G401 (cell line): ENCODE data around the gene OR51E2. TPM values are rescaled to one million over a fixed set of nuclear protein-coding genes. Genes with fewer than 3 reads are reported as not detected.
"Not testable (repeated sequence)": the region's sequence is repeated elsewhere in the genome, so short reads cannot be mapped to it uniquely, and the experiment has no call there.

Experiments used
- DNase-seq: peaks from one replicate; pipeline ENCODE4 v3.0.0-alpha.2; 2015; ENCODE audit warnings: low spot score
- in situ Hi-C: cut with HindIII; loops from 2 replicates; pipeline ENCODE4 v1.10.0; 2016; ENCODE audit warnings: low sequenced_read_pairs, mixed read lengths
- total RNA-seq: library from RNA; depleted of rRNA; stranded (reverse); fragments of >200 nt; shearing (Covaris generic); gene quantifications from 2 replicates; pipeline ENCODE4 v1.2.3, GENCODE V29; 2014; rRNA removed

OR51E2 gene
- total RNA-seq: not detected in 2 replicates

GRCh38 chr11:4697585-4697984 lies at the start of gene OR51E2:
Gene OR51E2, minus strand, starts transcription at chr11:4697853. Its CDS starts 15,142 bp downstream, at chr11:4682711.
- in situ Hi-C loops: no loop called here

GRCh38 chr11:4740735-4741134 lies 43.1 kb upstream of the OR51E2 start:
- DNase-seq: no peak
- in situ Hi-C loops: no loop called here

More at GRCh38 chr11:4697585-4697984, at the start of gene OR51E2:
- DNase-seq: peak; percentile 1

- DNase-seq: no peak
- in situ Hi-C loops: no loop called here
These were observed 29.5 kb upstream of the OR51E2 start for GRCh38 chr11:4727171-4727570.

- in situ Hi-C loops, DNase-seq: not testable (repeated sequence)
These were observed 25.2 kb upstream of the OR51E2 start for GRCh38 chr11:4722616-4723534.

- no peak for DNase-seq
- in situ Hi-C loops: no loop called here
These were observed 16.6 kb upstream of the OR51E2 start for GRCh38 chr11:4714300-4714699.

- in situ Hi-C loops: no loop called here
- DNase-seq: no peak
These were observed 15.6 kb upstream of the OR51E2 start for GRCh38 chr11:4713241-4713640.

- in situ Hi-C loops: no loop called here
- DNase-seq: no peak
These were observed 7.2 kb upstream of the OR51E2 start for GRCh38 chr11:4704790-4705334.

GRCh38 chr11:4704054-4704789 lies 6.6 kb upstream of the OR51E2 start, which contains the start of gene MMP26:
Gene MMP26, plus strand, starts transcription at chr11:4704784.
- in situ Hi-C loops: no loop called here
- no peak for DNase-seq

GRCh38 chr11:4700436-4700820 lies 2.8 kb upstream of the OR51E2 start:
- in situ Hi-C loops: no loop called here
- DNase-seq: no peak

- in situ Hi-C loops: no loop called here
- no peak for DNase-seq
These were observed 2.2 kb upstream of the OR51E2 start for GRCh38 chr11:4699697-4700435.

GRCh38 chr11:4695442-4695841 lies 2.2 kb downstream of the OR51E2 start:
- in situ Hi-C loops: no loop called here
- no peak for DNase-seq

- no peak for DNase-seq
- in situ Hi-C loops: no loop called here
These were observed 12.9 kb downstream of the OR51E2 start for GRCh38 chr11:4684631-4685285.

GRCh38 chr11:4682623-4683419 lies 14.8 kb downstream of the OR51E2 start:
- no peak for DNase-seq
- in situ Hi-C loops: no loop called here

- in situ Hi-C loops: no loop called here
- DNase-seq: no peak
These were observed 17.3 kb downstream of the OR51E2 start for GRCh38 chr11:4680341-4680740.

- no peak for DNase-seq
- in situ Hi-C loops: no loop called here
These were observed 19.7 kb downstream of the OR51E2 start for GRCh38 chr11:4677948-4678347.

GRCh38 chr11:4673781-4674180 lies 23.9 kb downstream of the OR51E2 start:
- no peak for DNase-seq
- in situ Hi-C loops: no loop called here

- no peak for DNase-seq
- in situ Hi-C loops: no loop called here
These were observed 25.2 kb downstream of the OR51E2 start for GRCh38 chr11:4672470-4672869.

- no peak for DNase-seq
- in situ Hi-C loops: no loop called here
These were observed 25.9 kb downstream of the OR51E2 start for GRCh38 chr11:4671741-4672140.
